AG04450 (cell line): ENCODE measurements around the gene CALML3. TPM values are rescaled to one million over a fixed set of nuclear protein-coding genes. Genes with fewer than 3 reads are reported as not detected.

Experiments used
- CTCF ChIA-PET: fragments of 300-600, 350-600 bp; formaldehyde crosslinking; extraction: SDS; loops from one replicate; lab custom pipeline; 2022; ENCODE audit warnings: antibody characterized with exemption, inconsistent platforms; lab: Charles Lee
- POLR2A ChIA-PET: fragments of 350-600 bp; formaldehyde crosslinking; extraction: SDS; loops from one replicate; lab custom pipeline; 2021; ENCODE audit warnings: antibody characterized with exemption, inconsistent platforms; lab: Yijun Ruan, JAX
- DNase-seq: peaks from one replicate; pipeline ENCODE4 v3.0.0-alpha.2; 2011; ENCODE audit warnings: low read depth, low spot score
- H3K27ac ChIP-seq: one replicate; pipeline ENCODE4 v1.5.1; 2012; ENCODE audit warnings: low read depth, low read length, control low read depth
- H3K27me3 ChIP-seq: one replicate; pipeline ENCODE4 v1.6.0; 2012; ENCODE audit warnings: low read length; ENCODE audit not compliant: control insufficient read depth, insufficient read depth
- H3K4me3 ChIP-seq: 2 replicates; pipeline ENCODE4 v1.5.1; 2011; ENCODE audit warnings: mild to moderate bottlenecking, low read depth, low read length, control low read depth
- H3K9me3 ChIP-seq: 2 replicates; pipeline ENCODE4 v1.5.1; 2012; ENCODE audit warnings: low read length; ENCODE audit not compliant: control insufficient read depth, insufficient read depth
- CTCF ChIP-seq: IDR thresholded peaks from 2 replicates; pipeline ENCODE4 v1.5.1; 2011; ENCODE audit warnings: low read depth, low read length, control low read depth, inconsistent platforms
- polyA plus RNA-seq: library from polyadenylated mRNA; depleted of rRNA; stranded (reverse); fragments of >200 nt; gene quantifications from 2 replicates; pipeline ENCODE4 v1.2.3, GENCODE V29; 2011

CALML3 gene
- polyA plus RNA-seq, 1 experiment, result not detected

- ChIA-PET CTCF (no interaction called here), POLR2A (no interaction called here)
- no peaks in the 10 kb centered on the region for H3K27me3 ChIP-seq
- DNase-seq, result no peak
- no peak for TF ChIP-seq CTCF
- H3K27ac ChIP-seq, result no peak overlapping the region
- peaks cover 6% of the 10 kb centered on the region for H3K9me3 ChIP-seq
- H3K4me3 ChIP-seq, result no peak overlapping the region
Observed at GRCh38 chr10:5550250-5550545, 25.4 kb downstream of the CALML3 start.

- no peak for TF ChIP-seq CTCF
- H3K27me3 ChIP-seq, result no peaks in the 10 kb centered on the region
- CTCF ChIA-PET, result no interaction called here
- peaks cover 6% of the 10 kb centered on the region for H3K9me3 ChIP-seq
- H3K27ac ChIP-seq, result no peak overlapping the region
- H3K4me3 ChIP-seq, result no peak overlapping the region
- DNase-seq, result no peak
- POLR2A ChIA-PET, result no interaction called here
Observed at GRCh38 chr10:5550621-5551530, 26.1 kb downstream of the CALML3 start.

GRCh38 chr10:5551531-5552375, 27.0 kb downstream of the CALML3 start:
- ChIA-PET POLR2A (no interaction called here), CTCF (interaction anchor here (0.9 kb wide), 1 partner anchor 71 kb away, joined by 3 read pairs; no protein-coding TSS in a partner anchor)
- DNase-seq, result no peak
- Histone ChIP-seq H3K27ac (no peak overlapping the region), H3K4me3 (no peak overlapping the region), H3K27me3 (no peaks in the 10 kb centered on the region), H3K9me3 (peaks cover 6% of the 10 kb centered on the region)
- no peak for TF ChIP-seq CTCF

GRCh38 chr10:5552376-5553321, 27.9 kb downstream of the CALML3 start:
- H3K27ac ChIP-seq, result no peak overlapping the region
- no peak for DNase-seq
- CTCF ChIA-PET, result interaction anchor here (0.9 kb wide), 1 partner anchor 70 kb away, joined by 3 read pairs; no protein-coding TSS in a partner anchor
- no peak overlapping the region for H3K4me3 ChIP-seq
- POLR2A ChIA-PET, result no interaction called here
- H3K27me3 ChIP-seq, result no peaks in the 10 kb centered on the region
- no peak for TF ChIP-seq CTCF
- H3K9me3 ChIP-seq, result peaks cover 6% of the 10 kb centered on the region
